HepG2 (cell line): ENCODE measurements around the gene GSG1. TPM values are rescaled to one million over a fixed set of nuclear protein-coding genes. Genes with fewer than 3 reads are reported as not detected.

Source experiments
- ATAC-seq: fragments of 200-7000 bp; cut with Tn5 transposase; 3 replicates; pipeline ENCODE4 v1.9.1; 2020; ENCODE audit warnings: mild to moderate bottlenecking, moderate library complexity
- BruUV-seq: library from RNA; stranded (reverse); fragments of 400-500 nt; replicated peaks from 2 replicates; lab custom pipeline; 2021; lab: Mats Ljungman, UMichigan
- CTCF ChIA-PET: fragments of 300-600 bp; formaldehyde crosslinking; extraction: SDS; loops from one replicate; lab custom pipeline; 2021; ENCODE audit warnings: low total read pairs, inconsistent platforms, low intra/inter-chr PET ratio; lab: Yijun Ruan, JAX
- POLR2A ChIA-PET: fragments of 350-600 bp; sonication (Branson Sonifier 250); formaldehyde crosslinking; loops from one replicate; lab custom pipeline; 2020; ENCODE audit warnings: antibody characterized with exemption, inconsistent platforms; lab: Yijun Ruan, JAX
- DNase-seq: peaks from one replicate; pipeline ENCODE4 v3.0.0-alpha.2; 2015; ENCODE audit warnings: low spot score
- FAIRE-seq: peaks from 3 replicates; lab custom pipeline; 2011; peaks lifted over from hg19 to GRCh38; lab: Jason Lieb, UNC
- H2AFZ ChIP-seq: one replicate; pipeline ENCODE4 v1.6.1; 2011; ENCODE audit warnings: low read length, inconsistent platforms
- H3K27ac ChIP-seq: fragments of 300-600 bp; 3 replicates; pipeline ENCODE4 v1.8.0; 2011; ENCODE audit warnings: mixed run types, mild to moderate bottlenecking, mixed read lengths, low read length, inconsistent platforms; ENCODE audit not compliant: insufficient read depth; ENCODE audit errors: extremely low read length
- H3K27me3 ChIP-seq, 2 experiments: fragments of 200-600 bp in 1 of 2; 2 replicates in 1 of 2; 3 replicates in 1 of 2; pipeline versions ENCODE4 v1.6.0 to v1.8.0; 2011; ENCODE audit warnings: low read length in 2 of 2, mild to moderate bottlenecking in 2 of 2, moderate library complexity in 2 of 2, inconsistent platforms in 1 of 2; ENCODE audit not compliant: insufficient read depth in 2 of 2, control insufficient read depth in 1 of 2
- H3K36me3 ChIP-seq, 2 experiments: fragments of 200-600 bp in 1 of 2; replicated peaks in 1 of 2; 2 replicates in 1 of 2; 3 replicates in 1 of 2; pipeline versions ENCODE4 v1.5.1 to v1.8.0; 2011; ENCODE audit warnings: low read length in 2 of 2, inconsistent platforms in 1 of 2; ENCODE audit not compliant: insufficient read depth in 2 of 2, control insufficient read depth in 1 of 2
- H3K4me1 ChIP-seq: 2 replicates; pipeline ENCODE4 v1.5.1; 2012; ENCODE audit warnings: low read length, inconsistent platforms; ENCODE audit not compliant: insufficient read depth
- H3K4me2 ChIP-seq: 2 replicates; pipeline ENCODE4 v1.6.0; 2011; ENCODE audit warnings: low read depth, low read length, inconsistent platforms
- H3K4me3 ChIP-seq, 3 experiments: fragments of 200-600 bp in 1 of 3; sonication (generic), shearing (Covaris generic) in 1 of 3; replicated peaks in 1 of 3; 2 replicates each; pipeline ENCODE4 v1.5.1; 2011 to 2016; ENCODE audit warnings: low read length in 3 of 3, inconsistent platforms in 2 of 3, low read depth in 2 of 3, mild to moderate bottlenecking in 2 of 3, control low read depth in 1 of 3, mixed read lengths in 1 of 3; ENCODE audit not compliant: insufficient read depth in 1 of 3
- H3K79me2 ChIP-seq: one replicate; pipeline ENCODE4 v1.6.1; 2011; ENCODE audit warnings: low read length, inconsistent platforms; ENCODE audit not compliant: insufficient read depth
- H3K9ac ChIP-seq: 2 replicates; pipeline ENCODE4 v1.6.0; 2011; ENCODE audit warnings: mild to moderate bottlenecking, low read depth, low read length, inconsistent platforms; ENCODE audit not compliant: insufficient read depth
- H3K9me3 ChIP-seq: 2 replicates; pipeline ENCODE4 v1.5.1; 2012; ENCODE audit warnings: mild to moderate bottlenecking, low read length
- H4K20me1 ChIP-seq: 2 replicates; pipeline ENCODE4 v1.6.0; 2011; ENCODE audit warnings: inconsistent platforms, mild to moderate bottlenecking, low read length, moderate library complexity; ENCODE audit not compliant: insufficient read depth
- ETV6 ChIP-seq: sonication (generic); formaldehyde crosslinking; conservative IDR thresholded peaks from 2 replicates; pipeline ENCODE4 v1.4.0; 2020; ENCODE audit warnings: missing genetic modification reagents
- HINFP ChIP-seq: sonication (generic); formaldehyde crosslinking; IDR thresholded peaks from 2 replicates; pipeline ENCODE4 v1.4.0; 2020; ENCODE audit warnings: low read depth, mild to moderate bottlenecking, missing genetic modification reagents
- HNF4A ChIP-seq: sonication (generic); formaldehyde crosslinking; IDR thresholded peaks from 2 replicates; pipeline ENCODE4 v1.4.0; 2020; ENCODE audit warnings: missing genetic modification reagents
- HNRNPUL1 ChIP-seq: fragments of 200-400 bp; formaldehyde crosslinking; IDR thresholded peaks from 2 replicates; pipeline ENCODE4 v1.6.1; 2017; ENCODE audit warnings: low read depth, mild to moderate bottlenecking, low read length, moderate library complexity
- PLSCR1 ChIP-seq: sonication (generic); formaldehyde crosslinking; IDR thresholded peaks from 2 replicates; pipeline ENCODE4 v1.5.0; 2020; ENCODE audit warnings: missing genetic modification reagents, mild to moderate bottlenecking, borderline replicate concordance
- REPIN1 ChIP-seq: sonication (generic); formaldehyde crosslinking; IDR thresholded peaks from 2 replicates; pipeline ENCODE4 v1.8.0; 2022; ENCODE audit warnings: missing genetic modification reagents, low read depth, mild to moderate bottlenecking, borderline replicate concordance
- SP140L ChIP-seq: sonication (generic); formaldehyde crosslinking; IDR thresholded peaks from 2 replicates; pipeline ENCODE4 v1.4.0; 2020; ENCODE audit warnings: missing genetic modification reagents, borderline replicate concordance
- SP2 ChIP-seq: sonication (generic); formaldehyde crosslinking; IDR thresholded peaks from 2 replicates; pipeline ENCODE4 v1.5.1; 2020; ENCODE audit warnings: mild to moderate bottlenecking, missing genetic modification reagents
- SRSF1 ChIP-seq: fragments of 200-400 bp; formaldehyde crosslinking; optimal IDR thresholded peaks from 2 replicates; pipeline ENCODE3; 2017; ENCODE audit warnings: mild to moderate bottlenecking, low read depth, low read length, moderate library complexity
- ZBTB42 ChIP-seq: sonication (generic); formaldehyde crosslinking; IDR thresholded peaks from 2 replicates; pipeline ENCODE4 v1.5.0; 2020; ENCODE audit warnings: mild to moderate bottlenecking, missing genetic modification reagents
- ZNF432 ChIP-seq: sonication (generic); formaldehyde crosslinking; IDR thresholded peaks from 2 replicates; pipeline ENCODE4 v1.5.0; 2020; ENCODE audit warnings: missing genetic modification reagents, mild to moderate bottlenecking, borderline replicate concordance
- ZNF660 ChIP-seq: sonication (generic); formaldehyde crosslinking; IDR thresholded peaks from 2 replicates; pipeline ENCODE4 v1.5.1; 2020; ENCODE audit warnings: mild to moderate bottlenecking, low read depth, missing genetic modification reagents, borderline replicate concordance
- ZNF850 ChIP-seq: sonication (generic); formaldehyde crosslinking; conservative IDR thresholded peaks from 2 replicates; pipeline ENCODE4 v1.9.0; 2021; ENCODE audit warnings: mild to moderate bottlenecking, missing genetic modification reagents
- WGBS: methylation state at CpG from one replicate; pipeline ENCODE4 v1.1.6; 2017; ENCODE audit warnings: low lambda C conversion rate; 5-methylcytosine and 5-hydroxymethylcytosine counted together
- in situ Hi-C: cut with HindIII; loops from 2 replicates; pipeline ENCODE4 v1.10.0; 2017; ENCODE audit warnings: low pct_unique_long_range_greater_than_20kb; ENCODE audit not compliant: extremely low pct_ligation_motif_present
- intact Hi-C: fragments of 100-400 bp; cut with micrococcal nuclease; formaldehyde crosslinking; loops from one replicate; pipeline ENCODE4 v1.10.0; 2022; ENCODE audit not compliant: unreplicated experiment
- polyA plus RNA-seq, 8 experiments: library from polyadenylated mRNA; depleted of rRNA in 3 of 8; stranded (reverse) in 7 of 8; unstranded in 1 of 8; fragments of >200 nt; fragmentation: Illumina TruSeq in 4 of 8; extraction: Trizol in 4 of 8; gene quantifications; 2 replicates each; pipeline versions ENCODE4 v1.2.1 to v1.2.3, GENCODE V29; 2011 to 2016; ENCODE audit warnings: low read depth in 4 of 8, missing spikeins in 1 of 8, mixed read lengths in 1 of 8; ENCODE audit not compliant: insufficient read depth in 1 of 8
- total RNA-seq, 5 experiments: library from RNA; depleted of rRNA; stranded (reverse); fragments of >200 nt; fragmentation: Illumina TruSeq; extraction: Trizol; gene quantifications; 2 replicates each; pipeline ENCODE4 v1.2.3, GENCODE V29; 2016; ENCODE audit warnings: low read depth in 1 of 5
- TF ChIP-seq, protein P1 (sequence below): sonication (generic); formaldehyde crosslinking; IDR thresholded peaks from 2 replicates; pipeline ENCODE4 v1.4.0; 2020; ENCODE audit warnings: mild to moderate bottlenecking, missing genetic modification reagents, borderline replicate concordance
- TF ChIP-seq, protein P2 (sequence below): sonication (generic); formaldehyde crosslinking; conservative IDR thresholded peaks from 2 replicates; pipeline ENCODE4 v1.4.0; 2020; ENCODE audit warnings: missing genetic modification reagents

Gene GSG1
- total and polyA plus RNA-seq, 2 of the 13 experiments (the other 11 are each of a cell fraction or from before 2014, with no cell fraction given), result not detected

DNA sequence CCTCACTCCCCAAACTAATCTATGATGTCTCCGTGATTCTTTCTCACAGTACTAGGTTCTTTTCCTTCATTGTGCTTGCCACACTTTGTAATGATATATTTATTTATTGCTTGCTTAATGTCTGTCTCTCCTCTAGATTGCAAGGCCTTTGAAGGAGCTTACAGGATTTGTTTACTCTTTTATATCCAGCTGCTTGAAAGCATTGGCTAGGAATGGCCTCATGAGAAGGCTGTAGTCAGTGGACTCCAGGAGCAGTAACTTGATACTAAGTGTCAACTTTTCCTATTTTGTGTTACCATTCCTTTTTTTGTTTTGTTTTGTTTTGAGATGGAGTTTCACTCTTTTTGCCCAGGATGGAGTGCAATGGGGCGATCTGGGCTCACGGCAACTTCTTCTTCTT lies 66.6 kb downstream of the GSG1 start:
- intact Hi-C loops (no loop called here), in situ Hi-C loops (no loop called here)
- BruUV-seq, result no TSS peak
- ATAC-seq (no peak), DNase-seq (no peak), FAIRE-seq (no peak)
- H3K9me3 ChIP-seq, result no peaks in the 10 kb centered on the region
- no peak overlapping the region for H3K4me3 ChIP-seq
- H3K27me3 ChIP-seq, result peaks cover 0 to 22% of the 10 kb centered on the region in 2 experiments; a peak in 4 of 5 replicates
- H2AFZ ChIP-seq, result no peak overlapping the region
- no peaks in the 10 kb centered on the region for H3K79me2 ChIP-seq
- H3K9ac ChIP-seq, result no peak overlapping the region
- ChIA-PET CTCF (no interaction called here), POLR2A (no interaction called here)
- H3K27ac ChIP-seq, result no peak overlapping the region
- no peaks in the 10 kb centered on the region for H3K4me1 ChIP-seq
- no peak overlapping the region for H3K4me2 ChIP-seq
- no peak for TF ChIP-seq HNRNPUL1
- TF ChIP-seq PLSCR1 (CRISPR knock-in tag), result no peak
- no peak for TF ChIP-seq HNF4A (CRISPR knock-in tag)
- no peak for TF ChIP-seq ZNF660 (CRISPR knock-in tag)
- TF ChIP-seq, protein P1, sequence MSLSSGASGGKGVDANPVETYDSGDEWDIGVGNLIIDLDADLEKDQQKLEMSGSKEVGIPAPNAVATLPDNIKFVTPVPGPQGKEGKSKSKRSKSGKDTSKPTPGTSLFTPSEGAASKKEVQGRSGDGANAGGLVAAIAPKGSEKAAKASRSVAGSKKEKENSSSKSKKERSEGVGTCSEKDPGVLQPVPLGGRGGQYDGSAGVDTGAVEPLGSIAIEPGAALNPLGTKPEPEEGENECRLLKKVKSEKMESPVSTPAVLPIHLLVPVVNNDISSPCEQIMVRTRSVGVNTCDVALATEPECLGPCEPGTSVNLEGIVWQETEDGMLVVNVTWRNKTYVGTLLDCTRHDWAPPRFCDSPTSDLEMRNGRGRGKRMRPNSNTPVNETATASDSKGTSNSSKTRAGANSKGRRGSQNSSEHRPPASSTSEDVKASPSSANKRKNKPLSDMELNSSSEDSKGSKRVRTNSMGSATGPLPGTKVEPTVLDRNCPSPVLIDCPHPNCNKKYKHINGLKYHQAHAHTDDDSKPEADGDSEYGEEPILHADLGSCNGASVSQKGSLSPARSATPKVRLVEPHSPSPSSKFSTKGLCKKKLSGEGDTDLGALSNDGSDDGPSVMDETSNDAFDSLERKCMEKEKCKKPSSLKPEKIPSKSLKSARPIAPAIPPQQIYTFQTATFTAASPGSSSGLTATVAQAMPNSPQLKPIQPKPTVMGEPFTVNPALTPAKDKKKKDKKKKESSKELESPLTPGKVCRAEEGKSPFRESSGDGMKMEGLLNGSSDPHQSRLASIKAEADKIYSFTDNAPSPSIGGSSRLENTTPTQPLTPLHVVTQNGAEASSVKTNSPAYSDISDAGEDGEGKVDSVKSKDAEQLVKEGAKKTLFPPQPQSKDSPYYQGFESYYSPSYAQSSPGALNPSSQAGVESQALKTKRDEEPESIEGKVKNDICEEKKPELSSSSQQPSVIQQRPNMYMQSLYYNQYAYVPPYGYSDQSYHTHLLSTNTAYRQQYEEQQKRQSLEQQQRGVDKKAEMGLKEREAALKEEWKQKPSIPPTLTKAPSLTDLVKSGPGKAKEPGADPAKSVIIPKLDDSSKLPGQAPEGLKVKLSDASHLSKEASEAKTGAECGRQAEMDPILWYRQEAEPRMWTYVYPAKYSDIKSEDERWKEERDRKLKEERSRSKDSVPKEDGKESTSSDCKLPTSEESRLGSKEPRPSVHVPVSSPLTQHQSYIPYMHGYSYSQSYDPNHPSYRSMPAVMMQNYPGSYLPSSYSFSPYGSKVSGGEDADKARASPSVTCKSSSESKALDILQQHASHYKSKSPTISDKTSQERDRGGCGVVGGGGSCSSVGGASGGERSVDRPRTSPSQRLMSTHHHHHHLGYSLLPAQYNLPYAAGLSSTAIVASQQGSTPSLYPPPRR (CRISPR knock-in tag), result no peak
- TF ChIP-seq ZNF432 (CRISPR knock-in tag), result no peak
- no peak for TF ChIP-seq ZBTB42
- TF ChIP-seq REPIN1, result no peak
- no peak for TF ChIP-seq HINFP (CRISPR knock-in tag)
- TF ChIP-seq ETV6 (CRISPR knock-in tag), result no peak
- no peak for TF ChIP-seq SP2 (CRISPR knock-in tag)
- TF ChIP-seq SRSF1, result no peak
- TF ChIP-seq, protein P2, sequence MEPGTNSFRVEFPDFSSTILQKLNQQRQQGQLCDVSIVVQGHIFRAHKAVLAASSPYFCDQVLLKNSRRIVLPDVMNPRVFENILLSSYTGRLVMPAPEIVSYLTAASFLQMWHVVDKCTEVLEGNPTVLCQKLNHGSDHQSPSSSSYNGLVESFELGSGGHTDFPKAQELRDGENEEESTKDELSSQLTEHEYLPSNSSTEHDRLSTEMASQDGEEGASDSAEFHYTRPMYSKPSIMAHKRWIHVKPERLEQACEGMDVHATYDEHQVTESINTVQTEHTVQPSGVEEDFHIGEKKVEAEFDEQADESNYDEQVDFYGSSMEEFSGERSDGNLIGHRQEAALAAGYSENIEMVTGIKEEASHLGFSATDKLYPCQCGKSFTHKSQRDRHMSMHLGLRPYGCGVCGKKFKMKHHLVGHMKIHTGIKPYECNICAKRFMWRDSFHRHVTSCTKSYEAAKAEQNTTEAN, result no peak
- no peak for TF ChIP-seq ZNF850 (CRISPR knock-in tag)
- no peak for TF ChIP-seq SP140L (CRISPR knock-in tag)
- no peaks in the 10 kb centered on the region for H3K36me3 ChIP-seq
- no peaks in the 10 kb centered on the region for H4K20me1 ChIP-seq
- WGBS, result 62% methylated on average over 3 of the region's 3 CpGs
